ENCODE data around the gene CFAP69.
A peak's percentile ranks its signal among the peaks of the same experiment; 100 is the strongest.

Gene CFAP69, protein sequence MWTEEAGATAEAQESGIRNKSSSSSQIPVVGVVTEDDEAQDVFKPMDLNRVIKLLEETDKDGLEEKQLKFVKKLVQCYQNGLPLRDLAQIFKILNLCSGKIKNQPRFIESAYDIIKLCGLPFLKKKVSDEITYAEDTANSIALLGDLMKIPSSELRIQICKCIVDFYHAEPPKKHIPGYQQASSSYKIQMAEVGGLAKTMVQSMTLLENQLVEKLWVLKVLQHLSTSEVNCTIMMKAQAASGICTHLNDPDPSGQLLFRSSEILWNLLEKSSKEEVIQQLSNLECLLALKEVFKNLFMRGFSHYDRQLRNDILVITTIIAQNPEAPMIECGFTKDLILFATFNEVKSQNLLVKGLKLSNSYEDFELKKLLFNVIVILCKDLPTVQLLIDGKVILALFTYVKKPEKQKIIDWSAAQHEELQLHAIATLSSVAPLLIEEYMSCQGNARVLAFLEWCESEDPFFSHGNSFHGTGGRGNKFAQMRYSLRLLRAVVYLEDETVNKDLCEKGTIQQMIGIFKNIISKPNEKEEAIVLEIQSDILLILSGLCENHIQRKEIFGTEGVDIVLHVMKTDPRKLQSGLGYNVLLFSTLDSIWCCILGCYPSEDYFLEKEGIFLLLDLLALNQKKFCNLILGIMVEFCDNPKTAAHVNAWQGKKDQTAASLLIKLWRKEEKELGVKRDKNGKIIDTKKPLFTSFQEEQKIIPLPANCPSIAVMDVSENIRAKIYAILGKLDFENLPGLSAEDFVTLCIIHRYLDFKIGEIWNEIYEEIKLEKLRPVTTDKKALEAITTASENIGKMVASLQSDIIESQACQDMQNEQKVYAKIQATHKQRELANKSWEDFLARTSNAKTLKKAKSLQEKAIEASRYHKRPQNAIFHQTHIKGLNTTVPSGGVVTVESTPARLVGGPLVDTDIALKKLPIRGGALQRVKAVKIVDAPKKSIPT

DNA sequence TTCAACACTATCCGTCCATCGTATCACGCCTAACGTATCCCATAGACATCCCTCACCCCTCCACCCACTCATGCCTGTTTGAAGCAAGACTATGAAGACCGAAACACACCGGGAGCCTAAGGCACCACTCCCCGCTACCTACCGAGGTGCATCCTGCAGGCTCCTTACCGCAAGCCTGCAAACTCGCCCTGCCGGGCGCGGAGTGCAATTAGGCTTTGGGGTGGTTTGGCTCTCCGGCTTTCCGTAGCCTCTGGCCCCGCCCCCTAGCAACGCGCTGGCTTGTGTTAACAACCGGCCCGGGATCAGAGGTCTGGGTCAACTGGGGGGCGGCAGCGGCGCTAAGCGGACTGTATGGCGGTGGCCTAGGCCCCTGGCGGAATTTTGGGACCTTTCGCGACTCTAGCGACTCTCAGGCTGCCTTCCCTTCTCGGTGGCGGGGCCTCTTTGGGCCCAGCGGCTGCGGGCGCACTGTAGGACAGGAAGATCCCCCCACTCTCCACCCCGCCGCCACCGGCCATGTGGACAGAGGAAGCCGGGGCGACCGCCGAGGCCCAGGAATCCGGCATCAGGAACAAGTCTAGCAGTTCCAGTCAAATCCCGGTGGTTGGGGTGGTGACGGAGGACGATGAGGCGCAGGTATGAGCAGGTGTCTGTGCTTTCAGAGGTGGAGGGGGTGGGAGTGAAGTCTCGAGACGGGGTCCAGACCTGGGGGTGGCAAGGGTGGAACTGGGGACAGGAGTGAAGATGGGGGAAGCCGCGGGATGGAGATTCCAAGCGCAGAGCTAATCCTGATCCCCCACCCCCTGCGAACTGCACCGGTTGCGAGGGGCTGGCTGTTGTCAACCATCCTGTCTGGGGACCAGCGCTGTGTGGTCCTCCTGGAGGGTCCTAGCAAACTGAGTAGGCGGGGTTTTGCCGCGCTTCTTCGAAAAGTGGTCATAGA, at the start of gene CFAP69:
TSS of gene CFAP69 (plus strand) at position 266 of the 943 bp plus-strand sequence. CDS start at position 517, 251 bp downstream.
- peak; percentile 86 for DNase-seq

DNA sequence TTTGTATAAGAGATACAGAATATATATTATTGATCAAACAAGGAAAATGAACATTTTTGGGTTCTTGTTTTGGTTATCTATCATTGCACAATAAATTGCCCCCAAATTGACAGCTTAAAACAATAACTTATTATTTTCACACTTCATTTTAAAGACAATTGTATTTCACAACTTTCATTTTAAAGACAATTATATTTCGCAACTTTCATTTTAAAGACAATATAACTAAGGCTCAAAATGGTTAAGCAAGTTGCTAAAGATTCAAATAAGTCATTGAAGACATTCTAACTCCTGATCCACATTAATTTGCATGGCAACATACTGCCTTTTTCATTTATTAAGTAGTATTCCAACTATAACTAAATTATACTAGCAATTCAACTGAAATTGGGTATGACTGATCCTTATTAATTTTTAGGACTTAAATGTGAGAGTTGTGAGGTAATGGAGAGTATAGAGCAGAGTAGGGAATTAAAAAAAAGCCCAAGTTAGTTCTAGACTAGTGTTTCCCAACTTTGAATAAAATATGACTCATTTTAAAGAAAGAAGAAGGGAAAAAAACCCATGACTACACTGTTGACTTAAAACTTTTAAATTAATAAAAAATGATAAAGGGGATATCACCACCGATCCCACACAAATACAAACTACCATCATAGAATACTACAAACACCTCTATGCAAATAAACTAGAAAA, 43.3 kb upstream of the CFAP69 start:
- no peak for DNase-seq

DNA sequence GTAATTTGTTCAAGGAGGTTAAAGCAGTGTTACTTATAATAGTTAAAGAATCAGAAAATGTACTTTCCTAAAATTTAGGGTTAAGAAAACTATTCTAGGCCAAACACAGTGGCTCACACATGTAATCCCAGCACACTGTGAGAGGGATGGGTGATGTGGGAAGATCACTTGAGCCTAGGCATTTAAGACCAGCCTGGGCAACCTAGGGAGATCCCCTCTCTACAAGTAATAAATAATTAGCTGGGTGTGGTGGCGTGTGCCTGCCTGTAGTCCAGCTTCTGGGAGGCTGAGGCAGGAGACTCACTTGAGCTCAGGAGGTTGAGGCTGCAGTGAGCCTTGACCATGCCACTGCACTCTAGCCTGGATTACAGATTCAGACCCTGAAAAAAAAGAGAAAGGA, 37.0 kb upstream of the CFAP69 start:
- DNase-seq = no peak

DNA sequence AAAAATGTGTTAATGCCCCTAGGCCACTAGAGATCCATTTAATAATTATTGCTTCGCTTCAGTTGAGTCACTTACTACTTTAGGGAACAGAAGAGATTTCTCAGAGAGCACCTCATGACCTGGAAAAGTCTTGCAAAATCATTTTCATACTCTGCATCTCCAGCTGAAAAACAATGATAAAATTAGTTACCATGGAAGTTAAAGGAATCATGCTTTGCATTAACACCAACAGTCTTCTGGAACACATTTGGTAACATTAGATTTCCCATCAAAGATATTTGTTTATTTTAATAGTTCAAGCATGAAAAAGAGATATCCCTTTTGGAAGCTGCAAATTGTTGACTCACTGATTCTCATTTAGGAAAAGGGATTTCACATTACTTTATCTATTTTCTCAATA, 35.2 kb upstream of the CFAP69 start:
- DNase-seq = no peak

DNA sequence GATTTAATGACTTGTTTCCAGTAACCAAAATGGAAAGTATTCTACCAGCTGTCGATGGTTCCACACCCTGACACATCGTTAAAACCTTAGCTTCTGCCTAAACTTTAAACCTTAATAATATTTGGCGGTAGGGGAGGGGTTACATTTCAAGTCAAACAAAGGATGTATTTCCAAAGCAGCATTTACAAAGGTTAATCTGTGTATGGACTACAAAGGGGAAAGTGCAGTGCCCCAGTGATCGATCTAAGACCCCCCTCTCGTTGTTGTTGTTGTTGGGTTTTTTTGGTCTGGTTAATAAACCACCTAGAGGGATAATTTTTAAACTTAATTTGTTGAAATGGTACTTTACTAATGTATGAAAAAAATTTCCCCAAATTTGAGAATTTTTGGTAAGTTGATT, 34.5 kb upstream of the CFAP69 start:
- no peak for DNase-seq

DNA sequence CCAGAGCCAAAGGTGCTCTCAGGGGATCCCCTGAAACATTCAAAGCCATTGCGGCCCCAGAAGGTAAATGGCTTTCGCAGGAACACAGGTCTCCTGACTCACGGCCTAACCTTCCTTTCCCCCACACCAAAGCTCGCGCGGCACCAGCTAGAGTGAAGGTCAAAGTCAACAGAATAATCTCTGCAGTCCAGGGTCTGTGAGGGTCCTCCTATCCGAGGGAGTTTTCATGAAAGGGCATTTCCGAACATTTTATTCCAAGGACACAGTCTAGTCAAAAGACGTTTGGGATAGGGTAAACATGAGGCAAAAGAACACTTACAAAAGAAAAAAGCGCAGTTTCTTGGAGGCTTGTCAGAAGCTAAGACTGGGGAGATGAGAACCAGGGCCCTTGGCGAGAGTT, 34.0 kb upstream of the CFAP69 start:
- no peak for DNase-seq

DNA sequence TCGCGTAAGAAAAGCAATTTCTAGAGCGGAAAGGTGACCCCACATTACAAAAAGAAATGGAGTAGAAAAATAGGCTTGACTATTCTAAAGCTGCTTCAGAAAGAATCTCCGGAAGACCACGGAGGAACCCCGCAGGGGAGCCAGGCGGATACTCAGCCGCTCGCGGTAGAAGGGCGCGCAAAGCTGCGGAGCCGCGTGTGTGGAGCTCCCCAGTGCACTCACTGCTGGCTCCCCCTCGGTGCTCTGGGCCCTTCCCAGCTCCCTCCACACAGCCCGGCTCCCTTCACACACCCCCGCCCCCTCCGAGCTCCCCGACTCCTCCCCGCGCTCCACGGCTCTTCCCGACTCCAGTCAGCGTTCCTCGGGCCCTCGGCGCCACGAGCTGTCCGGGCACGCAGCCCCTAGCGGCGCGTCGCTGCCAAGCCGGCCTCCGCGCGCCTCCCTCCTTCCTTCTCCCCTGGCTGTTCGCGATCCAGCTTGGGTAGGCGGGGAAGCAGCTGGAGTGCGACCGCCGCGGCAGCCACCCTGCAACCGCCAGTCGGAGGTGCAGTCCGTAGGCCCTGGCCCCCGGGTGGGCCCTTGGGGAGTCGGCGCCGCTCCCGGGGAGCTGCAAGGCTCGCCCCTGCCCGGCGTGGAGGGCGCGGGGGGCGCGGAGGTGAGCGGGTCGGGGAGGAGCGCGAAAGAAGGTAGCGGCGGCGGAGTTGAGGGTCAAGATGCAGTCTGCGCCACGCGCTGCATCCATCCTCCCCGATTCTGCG, 33.4 kb upstream of the CFAP69 start, which contains the start of gene STEAP2:
TSS of gene STEAP2 (plus strand) at position 350 of the 758 bp plus-strand sequence. CDS start 13,343 bp downstream, outside the sequence.
- no peak for DNase-seq

DNA sequence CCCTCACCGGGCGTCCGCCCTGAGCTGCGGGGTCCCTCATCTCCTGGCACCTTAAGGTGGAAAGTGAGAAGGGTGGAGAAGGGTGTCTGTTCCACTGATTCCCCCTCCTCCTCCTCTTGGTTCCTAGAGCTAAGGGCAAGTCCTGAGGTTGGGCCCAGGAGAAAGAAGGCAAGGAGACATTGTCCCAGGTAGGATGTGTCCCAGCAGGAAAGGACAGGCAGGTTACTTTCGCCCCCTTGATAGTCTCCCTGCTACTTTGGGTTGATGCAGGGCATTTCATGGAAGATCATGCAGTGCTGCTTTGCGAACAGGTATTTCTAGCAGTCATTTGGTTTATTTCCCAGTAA, 32.9 kb upstream of the CFAP69 start:
- DNase-seq = no peak

DNA sequence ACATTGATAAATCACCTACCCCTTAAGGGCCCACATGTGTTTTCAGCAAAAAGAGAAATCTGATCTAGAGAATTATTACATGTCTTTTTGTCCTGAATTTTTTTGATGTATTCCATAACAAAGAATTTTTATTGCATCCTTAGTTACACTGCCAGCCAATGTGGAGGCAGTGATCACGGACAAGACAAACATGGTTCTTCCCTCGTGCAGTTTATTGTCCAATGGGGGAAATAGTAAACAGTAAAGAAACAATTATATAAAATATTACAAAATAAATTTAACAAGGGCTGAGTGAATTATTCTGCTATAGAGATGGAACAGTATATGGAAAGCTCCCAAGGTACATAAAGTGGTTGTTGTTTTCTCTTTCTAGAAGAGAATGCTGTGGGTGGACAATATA, 31.5 kb upstream of the CFAP69 start:
- no peak for DNase-seq

DNA sequence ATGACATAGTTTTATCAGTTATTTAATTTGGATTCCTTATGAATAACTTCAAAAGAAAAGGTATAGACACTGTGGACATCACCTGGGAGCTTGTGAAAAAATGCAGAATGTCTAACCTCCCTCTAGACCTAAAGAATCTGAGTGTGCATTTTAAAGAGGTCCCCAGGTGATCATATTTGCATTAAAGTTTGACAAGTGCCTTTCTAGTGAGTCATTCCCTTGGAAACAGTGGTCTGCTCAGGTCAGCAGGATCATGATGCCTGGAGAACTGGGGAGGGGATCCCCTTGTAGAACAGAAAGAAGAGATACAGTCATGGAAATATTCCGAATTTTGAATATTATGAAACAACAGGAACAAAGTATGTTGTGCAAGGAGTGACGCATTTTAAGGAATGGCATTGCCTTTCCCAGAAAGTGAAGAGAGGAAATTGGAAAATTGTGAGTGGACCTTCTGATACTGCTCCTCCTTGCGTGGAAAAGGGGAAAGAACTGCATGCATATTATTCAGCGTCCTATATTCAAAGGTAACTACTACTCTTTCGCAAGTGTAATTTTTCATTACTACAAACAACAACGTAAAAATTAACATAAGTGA, 28.8 kb upstream of the CFAP69 start:
- DNase-seq = no peak

DNA sequence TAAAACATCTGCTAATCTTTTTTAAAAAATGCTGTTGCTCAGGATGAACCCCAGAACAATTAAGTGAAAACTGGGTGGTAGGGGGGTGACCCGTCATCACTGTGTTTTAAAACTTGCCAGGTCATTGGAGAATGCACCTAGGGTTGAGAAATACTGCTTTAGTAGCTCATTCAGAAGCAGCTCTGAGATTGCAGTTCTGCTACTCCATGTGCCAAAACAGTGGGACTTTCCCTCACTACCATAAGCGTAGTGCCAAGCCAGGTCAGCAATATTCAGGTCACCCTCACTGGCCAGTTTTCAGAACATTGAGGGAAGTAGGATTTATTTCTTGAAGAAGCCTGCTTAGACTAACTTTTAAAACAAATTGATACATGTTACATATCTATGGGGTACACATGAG, 28.2 kb upstream of the CFAP69 start:
- no peak for DNase-seq

DNA sequence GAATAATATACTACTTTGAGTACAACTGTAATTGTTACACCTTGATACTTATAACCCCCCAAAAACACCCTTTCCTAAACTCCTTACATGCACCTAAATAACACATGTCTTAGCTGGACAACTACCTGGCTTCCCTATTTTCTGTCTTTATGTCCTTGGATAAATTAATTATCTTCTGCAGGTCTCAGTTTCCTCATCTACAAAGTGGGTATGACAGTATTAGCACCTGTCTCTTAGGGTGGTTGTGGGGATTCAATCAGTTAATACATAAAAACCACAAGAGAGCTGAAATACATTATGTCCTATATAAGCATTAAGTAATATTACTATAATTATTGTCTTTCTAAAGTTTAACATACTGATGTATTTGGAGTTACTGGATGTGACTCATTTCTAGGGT, 22.6 kb upstream of the CFAP69 start:
- DNase-seq = no peak

DNA sequence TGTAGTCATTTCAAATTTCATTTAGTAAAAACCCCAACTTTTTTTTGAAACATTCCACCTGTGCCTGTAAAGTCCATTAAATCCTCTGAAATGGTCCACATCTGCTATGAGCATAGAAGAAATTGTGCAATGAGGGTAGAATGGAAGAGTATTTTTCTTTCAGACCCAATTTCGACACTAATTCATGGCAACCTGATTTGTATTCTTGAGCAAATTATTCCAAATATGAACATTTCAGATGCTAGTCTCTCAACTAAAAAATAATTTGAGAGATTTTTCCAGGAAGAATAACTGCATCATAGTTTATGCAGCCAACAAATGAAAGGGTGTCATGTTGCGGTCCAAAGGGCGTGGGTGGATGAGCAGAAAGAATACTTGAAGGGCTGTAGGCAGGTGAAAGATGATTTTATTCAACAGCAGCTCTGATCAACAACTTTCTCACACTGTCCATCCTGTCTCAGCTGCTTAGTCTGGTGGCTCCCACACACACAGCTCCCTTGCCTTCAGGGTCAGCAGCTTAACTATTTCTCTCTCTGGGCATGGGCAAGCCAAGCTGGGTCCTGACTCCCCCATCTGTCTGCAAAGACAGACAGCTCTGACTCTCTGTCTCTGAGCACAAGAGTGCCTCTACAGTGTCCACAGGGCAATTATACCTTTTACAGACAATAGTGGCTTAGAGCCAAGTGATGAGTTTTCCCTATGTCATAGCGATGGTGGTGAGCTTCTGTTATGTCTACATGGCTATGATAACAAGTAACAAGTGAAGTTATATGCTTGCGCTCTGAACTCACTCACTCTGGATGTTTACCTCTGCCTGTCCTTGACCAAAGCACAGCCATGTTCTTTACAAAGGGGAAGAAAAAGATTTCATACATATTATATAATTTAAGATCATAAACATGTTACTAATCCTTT, 21.9 kb upstream of the CFAP69 start:
- DNase-seq = no peak

DNA sequence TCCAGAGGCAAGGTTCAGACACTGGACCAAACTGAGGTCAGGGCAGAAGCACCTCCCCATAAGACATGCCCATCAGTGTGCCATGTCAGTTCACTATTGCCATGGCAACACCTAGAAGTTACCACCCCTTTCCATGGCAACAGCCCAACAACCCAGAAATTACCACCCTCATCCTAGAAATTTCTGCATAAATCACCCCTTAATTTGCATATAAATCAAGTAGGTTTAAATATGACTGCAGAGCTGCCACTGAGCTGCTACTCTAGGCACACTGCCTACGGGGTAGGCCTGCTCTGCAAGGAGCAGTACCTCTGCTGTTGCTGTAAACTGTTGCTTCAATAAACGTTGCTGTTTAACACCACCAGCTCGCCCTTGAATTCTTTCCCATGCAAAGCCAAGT, 20.8 kb upstream of the CFAP69 start:
- no peak for DNase-seq

DNA sequence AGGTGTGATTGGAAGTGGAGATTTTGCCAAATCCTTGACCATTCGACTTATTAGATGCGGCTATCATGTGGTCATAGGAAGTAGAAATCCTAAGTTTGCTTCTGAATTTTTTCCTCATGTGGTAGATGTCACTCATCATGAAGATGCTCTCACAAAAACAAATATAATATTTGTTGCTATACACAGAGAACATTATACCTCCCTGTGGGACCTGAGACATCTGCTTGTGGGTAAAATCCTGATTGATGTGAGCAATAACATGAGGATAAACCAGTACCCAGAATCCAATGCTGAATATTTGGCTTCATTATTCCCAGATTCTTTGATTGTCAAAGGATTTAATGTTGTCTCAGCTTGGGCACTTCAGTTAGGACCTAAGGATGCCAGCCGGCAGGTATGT, 19.8 kb upstream of the CFAP69 start:
- DNase-seq = no peak

DNA sequence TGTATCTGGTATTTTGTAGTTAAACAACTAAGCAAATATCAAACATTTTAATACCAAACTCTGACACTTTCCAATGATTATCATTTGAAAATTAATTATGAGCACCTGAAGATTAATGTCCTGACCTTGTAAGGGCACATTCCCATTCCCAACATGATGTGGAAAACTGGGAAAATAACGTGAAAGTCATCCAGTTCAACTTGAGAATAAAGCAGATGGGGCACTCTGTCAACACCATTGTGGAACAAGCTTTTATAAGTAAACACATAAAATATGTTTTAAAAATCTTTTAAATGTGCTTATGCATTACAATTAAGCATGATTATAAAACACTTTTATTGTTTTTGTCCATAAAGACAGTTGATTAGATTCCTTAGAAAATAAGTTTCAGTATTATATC, 19.4 kb upstream of the CFAP69 start:
- DNase-seq = no peak

DNA sequence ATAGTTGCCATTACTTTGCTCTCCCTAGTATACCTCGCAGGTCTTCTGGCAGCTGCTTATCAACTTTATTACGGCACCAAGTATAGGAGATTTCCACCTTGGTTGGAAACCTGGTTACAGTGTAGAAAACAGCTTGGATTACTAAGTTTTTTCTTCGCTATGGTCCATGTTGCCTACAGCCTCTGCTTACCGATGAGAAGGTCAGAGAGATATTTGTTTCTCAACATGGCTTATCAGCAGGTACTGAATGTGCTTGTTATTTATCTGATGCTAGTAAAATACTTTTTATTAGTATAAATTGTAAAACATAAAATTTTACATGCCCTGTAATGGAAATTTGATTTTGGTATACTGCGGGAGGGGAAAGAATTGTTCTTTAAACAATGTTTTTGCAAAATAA, 17.7 kb upstream of the CFAP69 start:
- no peak for DNase-seq

DNA sequence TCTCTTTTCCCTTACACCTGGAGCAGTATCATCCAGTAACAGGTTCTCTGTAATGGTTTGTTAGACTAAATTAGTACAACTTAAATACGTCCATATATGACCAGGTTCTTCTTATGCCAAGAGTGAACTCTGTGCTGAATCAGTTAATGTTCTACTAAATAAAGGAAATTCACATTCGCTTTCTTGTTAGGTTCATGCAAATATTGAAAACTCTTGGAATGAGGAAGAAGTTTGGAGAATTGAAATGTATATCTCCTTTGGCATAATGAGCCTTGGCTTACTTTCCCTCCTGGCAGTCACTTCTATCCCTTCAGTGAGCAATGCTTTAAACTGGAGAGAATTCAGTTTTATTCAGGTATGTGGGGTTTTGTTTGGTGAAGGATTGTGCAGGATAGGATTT, 15.3 kb upstream of the CFAP69 start:
- no peak for DNase-seq

DNA sequence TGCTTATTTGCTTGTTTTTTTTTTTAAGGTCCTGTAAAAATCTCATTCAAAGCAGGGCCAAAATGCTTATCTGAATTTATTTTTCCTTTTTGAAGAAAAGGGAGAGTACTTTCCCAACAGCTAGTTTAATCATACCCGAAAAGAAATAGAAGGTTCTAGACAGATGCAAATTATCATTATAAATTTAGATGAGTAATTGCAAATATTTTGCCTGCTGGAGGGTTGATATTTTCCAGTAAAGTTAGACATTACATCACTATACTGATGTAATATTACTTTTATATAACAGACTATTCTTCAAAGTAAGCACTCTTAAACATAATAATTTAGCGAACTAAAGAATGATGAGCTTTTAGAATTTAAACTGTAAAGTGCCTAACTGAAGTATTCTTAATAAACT, 14.1 kb upstream of the CFAP69 start:
- no peak for DNase-seq

DNA sequence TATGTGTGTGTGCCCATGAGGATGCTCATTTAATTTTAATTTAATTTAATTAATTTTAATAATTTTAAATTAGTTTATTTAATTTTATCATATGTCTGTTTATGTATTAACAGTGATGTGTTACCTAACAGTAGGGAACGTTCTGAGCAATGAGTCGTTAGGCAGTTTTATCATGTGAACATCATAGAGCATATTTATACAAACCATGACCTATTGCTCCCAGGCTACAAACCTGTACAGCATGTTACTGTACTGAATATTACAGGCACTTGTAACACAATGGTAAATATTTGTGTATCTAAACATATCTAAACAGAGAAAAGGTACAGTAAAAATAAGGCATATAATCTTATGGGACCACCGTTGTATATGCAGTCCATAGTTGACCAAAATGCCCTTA, 13.7 kb upstream of the CFAP69 start:
- no peak for DNase-seq

All from CD4-positive, alpha-beta T cell treated with Interleukin-12 subunit alpha and Interleukin-12 subunit beta, for 1 hour (primary cell).